Measurements from ENCODE around the gene TTC28. TPM values are rescaled to one million over a fixed set of nuclear protein-coding genes. Genes with fewer than 3 reads are reported as not detected.

TTC28 gene
- total and polyA plus RNA-seq, 7 experiments from 2014 or later = 0.50 to 8.3 (median 4.2) TPM

GRCh38 chr22:28001171-28001835 lies 678.3 kb downstream of the TTC28 start:
- H3K36me3 ChIP-seq (ENCODE audit: control insufficient read depth in 2 of 3, insufficient read depth in 3 of 3, low read length in 3 of 3) = no peaks in the 10 kb centered on the region
- no peak overlapping the region for H3K27ac Mint-ChIP-seq
- intact Hi-C loops (cut with micrococcal nuclease) = no loop called here
- no peaks in the 10 kb centered on the region for H3K9me3 ChIP-seq (ENCODE audit: control insufficient read depth in 2 of 3, low read length in 3 of 3)
- H3K36me3 Mint-ChIP-seq = no peaks in the 10 kb centered on the region
- H3K4me3 ChIP-seq (ENCODE audit: low read length) = no peak overlapping the region
- ChIA-PET CTCF (interaction anchor here (1.1 kb wide), 1 partner anchor 18 kb away, joined by 3 read pairs; no protein-coding TSS in a partner anchor), POLR2A (no interaction called here)
- no peaks in the 10 kb centered on the region for H3K9me3 Mint-ChIP-seq
- DNase-seq (no peak), ATAC-seq (no peak)
- no peaks in the 10 kb centered on the region for H3K4me1 ChIP-seq (ENCODE audit: control insufficient read depth in 2 of 2, insufficient read depth in 2 of 2, low read length in 2 of 2)
- H3K4me3 Mint-ChIP-seq = no peak overlapping the region
- no peaks in the 10 kb centered on the region for H3K27me3 Mint-ChIP-seq
- H3K4me1 Mint-ChIP-seq = peaks cover 0 to 3% (median 0%) of the 10 kb centered on the region in 7 donors
- H3K27ac ChIP-seq (ENCODE audit: low read depth, low read length) = no peak overlapping the region
- no peaks in the 10 kb centered on the region for H3K27me3 ChIP-seq (ENCODE audit: control insufficient read depth in 2 of 2, insufficient read depth in 2 of 2, low read length in 2 of 2)

- no peak overlapping the region for H3K4me3 ChIP-seq (ENCODE audit: low read length)
- no peak overlapping the region for H3K4me3 Mint-ChIP-seq
- POLR2A ChIA-PET = no interaction called here
- H3K27me3 Mint-ChIP-seq = no peaks in the 10 kb centered on the region
- no peak overlapping the region for H3K27ac ChIP-seq (ENCODE audit: low read depth, low read length)
- CTCF ChIA-PET = no interaction called here
- no peak for DNase-seq
- no peak for ATAC-seq
- H3K4me1 ChIP-seq (ENCODE audit: control insufficient read depth in 2 of 2, insufficient read depth in 2 of 2, low read length in 2 of 2) = no peaks in the 10 kb centered on the region
- H3K36me3 ChIP-seq (ENCODE audit: control insufficient read depth in 2 of 3, insufficient read depth in 3 of 3, low read length in 3 of 3) = no peaks in the 10 kb centered on the region
- intact Hi-C loops (cut with micrococcal nuclease) = no loop called here
- no peaks in the 10 kb centered on the region for H3K9me3 Mint-ChIP-seq
- no peaks in the 10 kb centered on the region for H3K27me3 ChIP-seq (ENCODE audit: control insufficient read depth in 2 of 2, insufficient read depth in 2 of 2, low read length in 2 of 2)
- H3K9me3 ChIP-seq (ENCODE audit: control insufficient read depth in 2 of 3, low read length in 3 of 3) = no peaks in the 10 kb centered on the region
- H3K27ac Mint-ChIP-seq = no peak overlapping the region
- H3K36me3 Mint-ChIP-seq = no peaks in the 10 kb centered on the region
- peaks cover 0 to 3% (median 0%) of the 10 kb centered on the region in 7 donors for H3K4me1 Mint-ChIP-seq
These were observed 679.3 kb downstream of the TTC28 start for GRCh38 chr22:28000361-28000760.

GRCh38 chr22:27999876-28000275 lies 679.8 kb downstream of the TTC28 start:
- Mint-ChIP-seq H3K36me3 (no peaks in the 10 kb centered on the region), H3K27ac (no peak overlapping the region), H3K4me3 (no peak overlapping the region), H3K4me1 (peaks cover 0 to 3% (median 0%) of the 10 kb centered on the region in 7 donors), H3K27me3 (no peaks in the 10 kb centered on the region), H3K9me3 (no peaks in the 10 kb centered on the region)
- H3K36me3 ChIP-seq (ENCODE audit: control insufficient read depth in 2 of 3, insufficient read depth in 3 of 3, low read length in 3 of 3) = no peaks in the 10 kb centered on the region
- H3K4me3 ChIP-seq (ENCODE audit: low read length) = no peak overlapping the region
- no peaks in the 10 kb centered on the region for H3K9me3 ChIP-seq (ENCODE audit: control insufficient read depth in 2 of 3, low read length in 3 of 3)
- ATAC-seq = no peak
- DNase-seq = no peak
- H3K27ac ChIP-seq (ENCODE audit: low read depth, low read length) = no peak overlapping the region
- POLR2A ChIA-PET = no interaction called here
- H3K27me3 ChIP-seq (ENCODE audit: control insufficient read depth in 2 of 2, insufficient read depth in 2 of 2, low read length in 2 of 2) = no peaks in the 10 kb centered on the region
- H3K4me1 ChIP-seq (ENCODE audit: control insufficient read depth in 2 of 2, insufficient read depth in 2 of 2, low read length in 2 of 2) = no peaks in the 10 kb centered on the region
- CTCF ChIA-PET = no interaction called here
- intact Hi-C loops (cut with micrococcal nuclease) = no loop called here

GRCh38 chr22:27998511-27999410 lies 680.9 kb downstream of the TTC28 start:
- Histone ChIP-seq H3K36me3 (ENCODE audit: control insufficient read depth in 2 of 3, insufficient read depth in 3 of 3, low read length in 3 of 3) (no peaks in the 10 kb centered on the region), H3K4me1 (ENCODE audit: control insufficient read depth in 2 of 2, insufficient read depth in 2 of 2, low read length in 2 of 2) (no peaks in the 10 kb centered on the region), H3K27ac (ENCODE audit: low read depth, low read length) (no peak overlapping the region), H3K9me3 (ENCODE audit: control insufficient read depth in 2 of 3, low read length in 3 of 3) (no peaks in the 10 kb centered on the region), H3K27me3 (ENCODE audit: control insufficient read depth in 2 of 2, insufficient read depth in 2 of 2, low read length in 2 of 2) (no peaks in the 10 kb centered on the region), H3K4me3 (ENCODE audit: low read length) (no peak overlapping the region)
- H3K27me3 Mint-ChIP-seq = no peaks in the 10 kb centered on the region
- POLR2A ChIA-PET = no interaction called here
- no peaks in the 10 kb centered on the region for H3K9me3 Mint-ChIP-seq
- H3K27ac Mint-ChIP-seq = no peak overlapping the region
- no peak overlapping the region for H3K4me3 Mint-ChIP-seq
- peaks cover 0 to 3% (median 0%) of the 10 kb centered on the region in 7 donors for H3K4me1 Mint-ChIP-seq
- H3K36me3 Mint-ChIP-seq = no peaks in the 10 kb centered on the region
- CTCF ChIA-PET = no interaction called here
- DNase-seq = no peak
- intact Hi-C loops (cut with micrococcal nuclease) = no loop called here
- no peak for ATAC-seq

- Mint-ChIP-seq H3K27me3 (no peaks in the 10 kb centered on the region), H3K27ac (no peak overlapping the region), H3K4me1 (peaks cover 0 to 3% (median 0%) of the 10 kb centered on the region in 7 donors), H3K36me3 (no peaks in the 10 kb centered on the region), H3K9me3 (no peaks in the 10 kb centered on the region), H3K4me3 (no peak overlapping the region)
- no peak overlapping the region for H3K4me3 ChIP-seq (ENCODE audit: low read length)
- no peaks in the 10 kb centered on the region for H3K4me1 ChIP-seq (ENCODE audit: control insufficient read depth in 2 of 2, insufficient read depth in 2 of 2, low read length in 2 of 2)
- no peaks in the 10 kb centered on the region for H3K9me3 ChIP-seq (ENCODE audit: control insufficient read depth in 2 of 3, low read length in 3 of 3)
- H3K27me3 ChIP-seq (ENCODE audit: control insufficient read depth in 2 of 2, insufficient read depth in 2 of 2, low read length in 2 of 2) = no peaks in the 10 kb centered on the region
- no peak for ATAC-seq
- H3K27ac ChIP-seq (ENCODE audit: low read depth, low read length) = no peak overlapping the region
- no peaks in the 10 kb centered on the region for H3K36me3 ChIP-seq (ENCODE audit: control insufficient read depth in 2 of 3, insufficient read depth in 3 of 3, low read length in 3 of 3)
- POLR2A ChIA-PET = no interaction called here
- DNase-seq = no peak
- CTCF ChIA-PET = no interaction called here
- intact Hi-C loops (cut with micrococcal nuclease) = no loop called here
These were observed 682.1 kb downstream of the TTC28 start for GRCh38 chr22:27997538-27997937.

GRCh38 chr22:27996981-27997380 lies 682.7 kb downstream of the TTC28 start:
- H3K4me3 Mint-ChIP-seq = no peak overlapping the region
- no peak overlapping the region for H3K27ac Mint-ChIP-seq
- DNase-seq (no peak), ATAC-seq (no peak)
- intact Hi-C loops (cut with micrococcal nuclease) = no loop called here
- H3K27ac ChIP-seq (ENCODE audit: low read depth, low read length) = no peak overlapping the region
- no peaks in the 10 kb centered on the region for H3K9me3 ChIP-seq (ENCODE audit: control insufficient read depth in 2 of 3, low read length in 3 of 3)
- H3K36me3 Mint-ChIP-seq = no peaks in the 10 kb centered on the region
- H3K27me3 ChIP-seq (ENCODE audit: control insufficient read depth in 2 of 2, insufficient read depth in 2 of 2, low read length in 2 of 2) = no peaks in the 10 kb centered on the region
- H3K36me3 ChIP-seq (ENCODE audit: control insufficient read depth in 2 of 3, insufficient read depth in 3 of 3, low read length in 3 of 3) = no peaks in the 10 kb centered on the region
- CTCF ChIA-PET = interaction anchor here (1.0 kb wide), 1 partner anchor 597 kb away, joined by 3 read pairs; no protein-coding TSS in a partner anchor
- H3K27me3 Mint-ChIP-seq = no peaks in the 10 kb centered on the region
- H3K9me3 Mint-ChIP-seq = no peaks in the 10 kb centered on the region
- POLR2A ChIA-PET = no interaction called here
- peaks cover 0 to 3% (median 0%) of the 10 kb centered on the region in 7 donors for H3K4me1 Mint-ChIP-seq
- H3K4me1 ChIP-seq (ENCODE audit: control insufficient read depth in 2 of 2, insufficient read depth in 2 of 2, low read length in 2 of 2) = no peaks in the 10 kb centered on the region
- no peak overlapping the region for H3K4me3 ChIP-seq (ENCODE audit: low read length)
